Limb (tissue), 2 donors: ENCODE data around the gene OR4D10.

Source experiments
- DNase-seq, 2 donors: peaks; one replicate each; pipeline ENCODE4 v3.0.0-alpha.2; 2016; ENCODE audit errors: extremely low spot score in 2 of 2

Gene OR4D10

GRCh38 chr11:59523541-59523940, 50.4 kb downstream of the OR4D10 start:
- DNase-seq: no peak

- DNase-seq: no peak
Observed at GRCh38 chr11:59528711-59529110, 55.6 kb downstream of the OR4D10 start.
